Stimulated activated CD4-positive, alpha-beta T cell treated with anti-CD3 and anti-CD28 coated beads, Interleukin-4, amount 100 ng/mL, for 24 hours (primary cell): Measurements from ENCODE around the gene RCL1.
"Not testable (repeated sequence)": the region's sequence is repeated elsewhere in the genome, so short reads cannot be mapped to it uniquely, and the experiment has no call there.

Source experiments
- DNase-seq: peaks from one replicate; pipeline ENCODE4 v3.0.0-alpha.2; 2020

RCL1 gene

DNA sequence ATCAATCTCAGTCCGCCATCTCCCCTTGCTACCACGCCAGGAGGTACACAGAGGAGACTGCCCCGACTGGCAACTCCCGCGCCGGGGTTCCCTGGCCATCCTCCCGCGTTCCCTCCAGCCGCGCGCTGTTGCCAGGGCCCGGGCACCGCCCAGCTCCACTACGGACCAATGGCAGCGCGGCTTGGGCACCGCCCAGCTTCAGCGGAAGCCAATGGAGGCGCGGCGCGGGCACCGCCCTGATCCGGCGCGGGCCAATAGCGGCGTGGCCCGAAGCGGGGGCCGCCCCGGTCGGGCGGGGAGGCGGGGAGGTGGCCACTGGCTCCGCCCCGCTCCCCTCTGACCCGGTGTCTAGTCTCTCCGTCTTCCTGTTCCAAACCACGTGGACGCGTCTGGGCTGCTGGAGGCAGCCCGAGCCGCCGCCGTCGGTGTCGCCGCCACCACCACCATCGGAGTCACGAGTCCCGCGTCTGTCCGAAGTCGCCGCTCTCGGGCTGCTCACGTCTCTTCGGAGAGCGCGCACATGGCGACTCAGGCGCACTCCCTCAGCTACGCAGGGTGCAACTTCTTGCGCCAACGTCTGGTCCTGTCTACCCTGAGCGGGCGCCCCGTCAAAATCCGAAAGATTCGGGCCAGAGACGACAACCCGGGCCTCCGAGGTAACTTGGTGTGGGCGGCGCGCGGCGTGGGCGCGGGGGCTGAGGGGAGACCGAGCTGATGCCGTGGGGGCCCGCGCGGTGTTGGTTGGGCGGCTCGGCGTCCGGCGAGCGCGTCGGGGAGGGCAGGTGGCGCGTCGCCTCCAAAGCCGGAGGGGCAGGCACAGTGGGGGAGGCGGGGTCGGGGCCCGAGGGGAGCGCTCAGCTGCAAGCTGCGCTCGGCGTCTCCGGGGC, at the start of gene RCL1:
TSS of gene RCL1 (plus strand) at position 373 of the 887 bp plus-strand sequence. CDS start at position 521, 148 bp downstream.
- DNase-seq, result peak; percentile 96

DNA sequence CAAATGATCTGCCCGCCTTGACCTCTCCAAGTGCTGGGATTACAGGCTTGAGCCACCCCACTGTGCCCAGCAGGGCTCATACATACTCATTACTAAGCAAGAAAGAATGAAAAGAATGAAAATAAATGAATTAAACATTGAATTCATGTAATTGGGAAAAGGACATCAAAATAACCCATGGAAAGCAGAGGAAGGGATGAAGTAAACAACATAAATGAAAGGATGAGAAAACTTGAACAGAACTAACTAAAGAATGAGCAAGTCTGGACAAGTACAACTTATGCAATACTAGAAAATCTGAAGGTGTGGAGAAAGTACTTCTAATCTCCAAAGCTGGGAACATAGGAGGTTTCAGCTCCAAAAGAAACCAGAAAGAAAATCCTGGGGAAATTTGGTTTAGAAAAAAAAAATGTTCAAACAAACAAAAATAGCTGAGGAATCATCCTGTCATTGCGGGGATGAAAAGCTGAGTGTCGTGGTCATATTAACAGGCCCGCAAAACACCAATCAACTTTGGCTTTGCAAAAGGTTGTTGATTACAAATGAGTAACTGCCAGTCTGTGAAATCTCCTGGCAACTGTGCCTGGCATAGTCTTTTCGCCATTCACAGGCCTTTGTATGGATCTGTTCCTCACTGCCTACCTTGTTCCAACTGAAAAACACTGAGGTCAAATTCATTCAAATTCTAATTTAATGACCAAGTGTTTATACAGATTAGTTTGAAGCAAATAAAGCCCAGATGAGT, 49.4 kb upstream of the RCL1 start:
- DNase-seq, result no peak

- DNase-seq, result no peak
Measured at GRCh38 chr9:4746278-4747030, 46.3 kb upstream of the RCL1 start.

DNA sequence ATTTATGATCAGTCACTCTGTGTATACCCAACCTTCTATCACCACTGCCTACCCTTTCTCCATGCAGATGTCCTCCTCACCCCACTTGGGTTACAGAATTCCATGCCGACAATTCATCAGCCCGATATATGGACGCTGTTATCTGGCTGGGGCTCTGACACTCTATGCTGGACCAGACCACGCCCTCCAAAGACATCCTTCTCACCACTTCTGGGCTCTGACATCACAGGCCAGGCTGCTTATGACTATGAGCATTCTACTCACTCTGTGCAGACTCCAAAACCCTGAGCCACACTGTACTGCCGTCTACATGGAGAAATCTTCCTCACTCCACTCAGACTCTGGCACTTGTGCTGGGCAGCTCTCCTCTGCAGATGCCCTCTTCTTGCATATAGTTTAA, 44.1 kb upstream of the RCL1 start:
- DNase-seq, result no peak

- no peak for DNase-seq
Measured at GRCh38 chr9:4750023-4750673, 42.6 kb upstream of the RCL1 start.

GRCh38 chr9:4754530-4754929, 38.2 kb upstream of the RCL1 start:
- not testable (repeated sequence) for DNase-seq

DNA sequence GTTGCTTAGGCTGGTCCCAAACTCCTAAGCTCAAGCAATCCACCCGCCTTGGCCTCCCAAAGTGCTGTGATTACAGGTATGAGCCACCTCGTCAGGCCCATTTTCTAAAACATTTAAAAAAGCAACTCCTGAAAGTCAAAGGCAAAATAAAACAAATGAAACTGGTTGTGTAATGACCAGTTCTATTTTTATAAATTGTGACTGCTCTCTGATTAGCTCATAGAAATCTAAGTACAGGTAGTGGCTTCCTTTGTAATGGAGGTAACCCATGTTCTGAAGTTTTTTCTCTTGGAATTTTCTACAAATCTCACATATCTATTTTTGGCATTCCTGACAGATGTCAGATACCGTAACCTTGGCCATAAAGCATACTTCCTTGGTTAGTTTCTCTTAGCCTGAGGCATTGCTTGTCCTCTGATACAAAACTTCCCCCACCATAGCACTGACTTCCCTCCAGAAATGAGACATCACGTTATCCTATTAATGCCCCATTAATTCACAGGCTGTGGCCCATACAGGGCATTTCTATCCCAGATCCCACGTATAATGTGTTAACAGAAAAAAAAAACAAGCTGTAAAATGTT, 37.6 kb upstream of the RCL1 start:
- DNase-seq, result no peak

DNA sequence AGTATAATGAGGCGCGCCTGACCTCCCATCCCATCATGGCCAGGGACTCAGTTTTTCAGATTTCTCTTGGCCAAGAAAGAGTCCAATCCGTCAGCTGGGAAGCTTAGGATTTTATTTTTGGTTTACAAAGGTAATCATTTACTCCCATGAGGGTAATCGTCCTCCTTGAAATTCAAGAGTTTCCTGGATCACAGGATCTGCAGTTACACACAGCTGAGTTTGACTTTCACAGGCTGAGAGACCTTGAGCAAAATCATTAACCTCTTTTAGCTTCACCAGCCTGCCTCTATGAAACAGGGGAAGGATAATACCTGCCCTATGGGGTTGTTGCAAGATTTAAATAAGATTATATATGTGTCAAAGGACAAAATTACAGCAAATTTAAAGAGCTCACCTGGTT, 36.3 kb upstream of the RCL1 start:
- no peak for DNase-seq

- DNase-seq, result no peak
Measured at GRCh38 chr9:4760122-4760521, 32.6 kb upstream of the RCL1 start.

- DNase-seq, result peak; percentile 84
Measured at GRCh38 chr9:4762108-4762885, 30.4 kb upstream of the RCL1 start.

GRCh38 chr9:4762886-4763541, 29.7 kb upstream of the RCL1 start:
- no peak for DNase-seq

- DNase-seq, result no peak
Measured at GRCh38 chr9:4764033-4764432, 28.7 kb upstream of the RCL1 start.

DNA sequence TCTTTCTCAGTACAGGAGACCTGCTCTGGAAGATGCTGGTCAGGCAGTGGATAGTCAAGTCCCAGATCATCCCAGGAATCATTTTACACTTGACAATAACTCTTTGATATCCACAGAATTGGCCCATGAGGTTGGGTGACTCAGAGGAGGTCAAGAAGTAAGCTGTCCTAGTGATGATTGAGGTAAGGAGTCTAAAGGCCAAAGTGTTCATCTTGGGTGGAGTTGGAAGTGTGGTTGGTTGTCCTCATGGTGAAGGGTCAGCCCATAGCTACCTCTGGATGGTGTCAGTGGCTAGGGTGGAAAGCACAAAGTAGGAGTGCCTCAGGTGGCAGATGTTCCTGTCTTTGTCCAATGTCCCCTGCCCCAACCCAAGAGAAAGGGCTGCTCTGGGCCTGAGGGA, 24.1 kb upstream of the RCL1 start:
- DNase-seq, result no peak

- DNase-seq, result no peak
Measured at GRCh38 chr9:4769321-4770080, 23.2 kb upstream of the RCL1 start.

DNA sequence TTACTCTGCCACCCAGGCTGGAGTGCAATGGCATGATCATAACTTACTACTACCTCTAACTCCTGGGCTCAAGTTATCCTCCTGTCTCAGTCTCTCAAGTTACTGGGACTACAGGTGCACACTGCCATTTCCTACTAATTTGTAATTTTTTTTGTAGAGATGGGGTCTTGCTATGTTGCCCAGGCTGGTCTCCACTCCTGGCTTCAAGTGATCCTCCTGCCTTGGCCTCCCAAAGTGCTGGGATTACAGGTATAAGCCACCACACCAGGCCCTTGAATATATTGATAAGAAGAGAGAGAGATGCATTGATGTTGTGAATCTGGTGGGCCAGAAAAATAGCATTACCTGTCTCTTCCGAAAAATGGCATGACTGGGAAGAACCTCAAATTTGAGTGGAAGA, 21.0 kb upstream of the RCL1 start:
- no peak for DNase-seq

GRCh38 chr9:4774209-4774608, 18.5 kb upstream of the RCL1 start:
- DNase-seq, result no peak

DNA sequence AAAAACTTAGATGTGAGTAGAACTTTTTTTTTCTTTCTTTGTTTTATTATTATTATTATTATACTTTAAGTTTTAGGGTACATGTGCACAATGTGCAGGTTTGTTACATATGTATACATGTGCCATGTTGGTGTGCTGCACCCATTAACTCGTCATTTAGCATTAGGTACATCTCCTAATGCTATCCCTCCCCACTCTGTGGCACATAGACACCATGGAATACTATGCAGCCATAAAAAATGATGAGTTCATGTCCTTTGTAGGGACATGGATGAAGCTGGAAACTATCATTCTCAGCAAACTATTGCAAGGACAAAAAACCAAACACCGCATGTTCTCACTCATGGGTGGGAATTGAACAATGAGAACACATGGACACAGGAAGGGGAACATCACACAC, 17.8 kb upstream of the RCL1 start:
- not testable (repeated sequence) for DNase-seq

DNA sequence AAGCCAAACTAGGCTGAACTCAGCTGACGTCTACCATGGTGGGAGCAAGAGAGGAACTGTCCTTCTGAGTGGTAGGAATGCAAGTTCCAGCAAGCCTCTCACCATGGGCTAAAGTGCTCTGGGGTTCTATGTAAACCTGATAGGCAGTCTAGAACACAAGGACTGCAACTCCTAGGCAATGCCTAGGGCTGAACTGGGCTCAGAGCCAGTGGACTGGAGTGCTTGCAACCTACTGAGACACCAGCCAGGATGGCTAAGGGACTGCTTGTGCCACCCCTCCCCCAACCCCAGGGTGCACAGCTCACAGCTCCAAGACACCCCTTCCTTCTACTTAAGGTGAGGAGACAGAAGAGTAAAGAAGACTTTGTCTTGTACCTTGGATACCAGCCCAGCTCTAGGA, 12.1 kb upstream of the RCL1 start:
- DNase-seq, result no peak

GRCh38 chr9:4781408-4781807, 11.3 kb upstream of the RCL1 start:
- no peak for DNase-seq

DNA sequence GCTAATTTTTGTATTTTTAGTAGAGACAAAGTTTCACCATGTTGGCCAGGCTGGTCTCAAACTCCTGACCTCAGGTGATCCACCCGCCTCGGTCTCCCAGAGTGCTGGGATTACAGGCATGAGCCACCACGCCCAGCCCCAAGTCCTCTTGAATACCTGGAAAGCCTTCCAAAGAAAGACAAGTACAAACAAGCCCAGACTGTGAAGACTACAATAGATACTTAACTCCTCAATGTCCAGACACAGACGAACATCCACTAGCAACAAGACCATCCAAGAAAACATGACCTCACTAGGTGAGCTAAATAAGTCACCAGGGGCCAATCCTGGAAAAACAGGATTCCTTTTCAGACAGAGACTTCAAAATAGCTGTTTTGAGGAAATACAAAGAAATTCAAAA, 9.6 kb upstream of the RCL1 start:
- DNase-seq, result not testable (repeated sequence)
